Ramos (cell line): Measurements from ENCODE around the gene SLC6A19.

Source experiments
- in situ Hi-C: fragments of 300-500 bp; cut with MboI; formaldehyde crosslinking; loops from one replicate; pipeline ENCODE4 v1.14.3; 2022; ENCODE audit warnings: low sequenced_read_pairs; ENCODE audit not compliant: unreplicated experiment

The SLC6A19 gene

DNA sequence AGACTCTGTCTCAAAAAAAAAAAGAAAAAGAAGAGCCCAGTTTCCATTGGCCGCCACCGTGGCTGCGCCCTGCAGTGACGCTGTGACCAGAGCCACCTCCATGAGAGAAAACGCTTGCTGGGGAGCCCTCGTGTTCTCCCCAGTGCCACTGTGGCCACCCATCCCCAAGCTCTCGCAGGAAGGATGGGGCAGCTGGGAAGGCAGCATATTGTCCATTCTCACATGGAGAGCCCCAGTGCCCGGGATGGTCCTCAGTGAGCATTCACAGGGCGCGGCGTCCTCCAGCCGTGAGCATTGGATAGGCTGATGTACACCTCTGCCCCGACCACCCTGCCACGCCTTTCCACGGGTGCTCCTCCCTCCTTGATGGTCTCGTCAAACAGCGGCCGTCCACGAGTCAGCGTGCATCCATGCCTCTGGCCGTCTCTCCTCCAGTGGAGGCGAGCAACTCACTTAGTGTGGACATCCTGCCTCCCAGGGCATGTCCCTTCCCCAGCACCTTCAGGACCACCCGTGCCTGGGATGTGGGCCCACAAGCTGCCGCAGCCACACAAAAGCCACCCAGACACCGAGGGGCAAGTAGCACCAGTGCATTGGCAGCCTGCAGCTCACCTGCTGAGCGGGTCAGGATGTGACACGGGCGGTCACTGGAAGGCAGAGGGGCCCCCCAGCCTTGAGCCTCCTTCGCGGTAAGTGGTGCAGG is 23.4 kb upstream of the SLC6A19 start:
- in situ Hi-C loops: no loop called here

DNA sequence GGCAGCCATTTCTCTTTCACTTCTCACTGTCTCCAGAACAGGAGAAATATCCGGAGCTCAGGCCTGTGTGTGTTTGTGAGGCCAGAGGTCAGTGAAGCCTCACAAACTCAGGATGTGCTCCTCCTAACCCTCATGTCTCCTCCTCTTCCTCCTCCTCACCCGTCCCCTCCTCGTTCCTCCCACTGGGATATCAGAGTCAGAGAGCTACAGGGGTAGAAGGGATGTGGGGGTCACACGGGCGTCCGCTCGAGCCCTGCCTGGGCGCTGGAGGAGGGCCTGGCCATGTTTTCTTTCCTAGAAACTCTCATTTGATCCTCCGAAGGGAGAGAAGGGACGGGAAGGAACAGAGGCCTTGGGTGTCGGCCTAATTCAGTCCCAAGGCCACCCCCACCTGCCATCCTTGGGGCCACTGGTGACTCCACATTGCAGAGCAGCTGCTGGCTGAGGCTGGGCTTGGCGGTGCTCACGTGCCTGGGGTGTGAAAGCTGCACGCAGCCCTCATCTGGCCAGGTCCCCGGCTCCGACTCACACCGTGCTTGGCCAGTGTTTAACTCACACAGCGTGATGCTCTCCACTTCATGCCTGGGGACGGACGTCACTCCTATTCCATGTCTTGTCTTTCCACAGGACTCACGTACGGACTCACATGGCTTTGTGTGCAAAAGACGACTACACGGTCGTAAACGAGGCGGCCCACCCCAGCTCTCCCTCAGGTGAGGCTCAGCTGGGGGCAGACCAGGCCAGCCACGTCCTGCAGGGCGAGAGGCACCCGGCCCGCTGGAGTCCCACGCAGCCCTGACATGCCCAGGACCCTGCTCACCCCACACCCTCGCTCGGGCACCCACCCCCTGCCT is 22.6 kb upstream of the SLC6A19 start:
- in situ Hi-C loops: no loop called here

DNA sequence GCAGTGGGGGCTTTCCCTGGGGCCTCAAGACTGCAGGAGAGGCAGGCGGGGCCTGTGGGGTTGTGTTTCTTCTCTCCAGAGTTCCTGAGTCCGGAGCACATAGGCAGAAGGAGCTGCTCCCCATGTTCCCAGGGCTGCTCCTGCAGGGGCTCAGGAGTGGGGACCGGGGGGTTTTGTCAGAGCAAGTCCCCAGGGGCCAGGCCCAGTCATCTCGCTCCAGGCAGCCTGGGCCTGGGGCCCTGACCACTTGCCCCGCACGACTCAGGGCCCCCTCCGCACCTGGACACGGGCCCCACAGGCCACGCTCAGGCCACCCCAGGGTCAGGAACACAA is 22.0 kb upstream of the SLC6A19 start:
- in situ Hi-C loops: no loop called here

GRCh38 chr5:1180096-1180495 is 21.3 kb upstream of the SLC6A19 start:
- in situ Hi-C loops: no loop called here

- in situ Hi-C loops: no loop called here
These were observed 20.5 kb upstream of the SLC6A19 start for GRCh38 chr5:1180841-1181271.

- in situ Hi-C loops: no loop called here
These were observed 19.7 kb upstream of the SLC6A19 start for GRCh38 chr5:1181451-1182359.

GRCh38 chr5:1182360-1182632 is 19.1 kb upstream of the SLC6A19 start:
- in situ Hi-C loops: no loop called here

DNA sequence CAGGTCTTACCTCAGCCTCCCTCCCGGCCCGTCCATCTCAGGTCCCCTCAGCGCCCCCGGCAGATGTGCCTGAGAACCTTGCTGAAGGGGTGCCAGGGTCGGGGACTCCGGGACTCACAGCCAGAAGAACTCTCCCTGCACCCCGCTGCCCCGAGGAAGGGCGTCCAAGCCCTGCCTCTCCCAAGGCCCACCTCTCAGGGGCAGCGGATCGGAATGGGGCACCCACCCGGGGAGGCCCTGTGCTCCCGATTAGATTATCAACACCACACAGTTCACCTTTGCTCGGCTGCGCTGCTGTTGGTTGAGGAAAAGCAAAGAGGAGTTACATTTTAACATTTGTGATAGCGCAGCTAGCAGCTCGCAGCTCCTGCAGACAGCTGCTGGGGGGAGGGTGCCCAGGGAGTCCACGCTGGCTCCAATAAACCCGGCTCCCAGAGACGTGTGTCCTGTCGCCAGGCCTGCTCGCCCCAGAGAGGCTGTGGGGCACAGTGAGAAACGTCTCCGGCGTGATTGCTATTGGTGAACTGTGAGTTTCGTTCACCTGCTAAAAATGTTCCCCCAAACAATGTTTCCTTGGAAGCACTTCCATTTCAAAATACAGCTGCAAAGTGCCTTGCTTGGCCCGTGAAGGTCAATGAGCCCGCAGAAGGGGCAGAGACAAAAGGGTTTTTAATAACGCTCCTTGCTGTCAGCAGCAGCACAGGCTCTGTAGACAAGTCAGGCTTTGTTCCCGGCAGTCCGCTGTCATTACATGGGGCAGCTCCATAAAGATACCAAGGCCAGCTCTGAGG is 18.6 kb upstream of the SLC6A19 start:
- in situ Hi-C loops: no loop called here

DNA sequence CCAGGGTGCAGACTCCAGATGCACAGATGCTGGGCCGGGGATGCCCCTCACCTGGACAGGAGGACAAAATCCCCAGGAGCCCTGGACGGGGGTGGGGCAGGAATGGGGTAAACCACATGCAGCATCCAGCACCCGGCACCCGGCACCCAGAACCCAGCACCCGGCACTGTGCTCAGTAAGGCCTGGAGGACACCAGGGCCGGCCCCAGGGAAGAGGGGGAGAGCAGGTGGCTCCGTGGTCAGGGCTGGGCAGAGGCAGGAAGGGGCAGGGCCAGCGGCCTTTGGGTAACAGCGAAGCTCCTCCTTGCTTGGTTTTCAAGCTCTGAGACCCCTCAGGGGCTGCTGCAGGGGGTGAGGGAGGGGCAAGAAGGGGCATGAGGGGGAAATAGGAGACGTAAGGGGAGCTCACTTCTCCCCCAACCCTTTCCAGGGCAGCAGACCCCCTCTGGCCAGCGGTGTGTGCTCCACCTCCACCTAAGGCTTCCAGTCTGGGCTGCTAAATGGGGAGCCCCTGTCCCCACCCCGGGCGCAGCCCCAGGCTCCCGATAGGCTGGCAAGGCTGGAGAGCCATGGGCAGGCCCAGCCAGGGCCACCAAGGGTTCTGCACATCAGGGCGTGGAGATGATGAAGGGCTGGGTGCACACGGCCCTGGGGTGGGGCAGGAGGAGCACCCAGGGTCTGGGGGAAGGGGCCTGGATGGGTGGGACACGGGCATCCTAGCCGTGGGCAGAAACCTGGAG is 17.8 kb upstream of the SLC6A19 start:
- in situ Hi-C loops: no loop called here

DNA sequence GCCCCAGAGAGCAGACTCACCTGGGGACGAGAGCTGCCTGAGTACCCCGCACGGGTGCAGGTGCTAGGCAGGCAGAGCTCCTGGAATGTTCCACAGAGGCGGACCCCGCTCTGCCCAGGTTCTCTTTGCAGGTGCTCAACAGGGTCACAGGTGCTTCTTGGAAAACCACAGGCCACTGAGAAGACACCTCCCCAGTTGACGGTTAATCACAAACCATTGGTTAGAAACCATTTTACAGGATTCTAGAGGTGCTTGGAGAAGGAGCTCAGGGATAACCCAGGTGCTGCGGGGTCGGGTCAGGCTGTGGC is 17.3 kb upstream of the SLC6A19 start:
- in situ Hi-C loops: no loop called here

DNA sequence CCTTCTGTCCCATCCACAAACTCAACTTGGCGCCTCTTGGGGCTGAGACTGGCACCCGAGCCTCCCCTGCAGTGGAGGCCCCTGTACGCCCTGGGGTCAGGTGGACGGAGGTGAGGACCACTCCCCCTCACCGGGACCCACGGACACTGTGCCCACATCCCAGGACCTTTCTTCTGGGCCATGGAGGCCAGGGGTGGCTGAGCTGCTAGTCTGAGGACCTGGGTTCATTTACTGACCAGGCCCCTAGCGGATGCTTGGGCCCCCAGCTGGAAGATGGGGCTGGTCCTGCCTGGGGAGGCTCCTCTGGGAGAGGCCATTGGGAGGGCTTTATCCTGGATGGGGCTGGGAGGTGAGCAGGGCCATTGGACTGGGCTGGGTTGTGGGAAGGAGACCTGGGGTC is 16.9 kb upstream of the SLC6A19 start:
- in situ Hi-C loops: no loop called here

DNA sequence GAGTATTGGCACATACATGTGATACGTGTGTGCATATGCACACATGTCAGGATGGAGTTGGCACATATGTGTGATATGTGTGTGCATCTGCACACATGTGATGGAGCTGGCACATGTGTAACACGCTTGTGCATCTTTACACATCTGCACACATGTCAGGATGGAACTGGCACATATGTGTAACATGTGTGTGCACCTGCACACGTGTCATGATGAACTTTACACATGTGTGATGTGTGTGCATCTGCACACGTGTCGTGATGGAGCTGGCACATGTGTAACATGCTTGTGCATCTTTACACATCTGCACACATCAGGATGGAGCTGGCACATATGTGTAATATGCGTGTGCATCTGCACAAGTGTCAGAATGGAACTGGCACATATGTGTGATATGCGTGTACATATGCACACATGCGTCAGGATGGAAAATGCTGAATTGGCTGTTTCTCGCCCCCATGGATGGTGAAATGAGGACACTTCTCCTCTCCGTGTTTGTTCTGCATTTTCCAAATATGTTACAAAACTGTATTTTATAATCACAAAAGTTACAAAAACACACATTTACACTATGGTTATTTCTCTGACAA is 16.3 kb upstream of the SLC6A19 start:
- in situ Hi-C loops: no loop called here

DNA sequence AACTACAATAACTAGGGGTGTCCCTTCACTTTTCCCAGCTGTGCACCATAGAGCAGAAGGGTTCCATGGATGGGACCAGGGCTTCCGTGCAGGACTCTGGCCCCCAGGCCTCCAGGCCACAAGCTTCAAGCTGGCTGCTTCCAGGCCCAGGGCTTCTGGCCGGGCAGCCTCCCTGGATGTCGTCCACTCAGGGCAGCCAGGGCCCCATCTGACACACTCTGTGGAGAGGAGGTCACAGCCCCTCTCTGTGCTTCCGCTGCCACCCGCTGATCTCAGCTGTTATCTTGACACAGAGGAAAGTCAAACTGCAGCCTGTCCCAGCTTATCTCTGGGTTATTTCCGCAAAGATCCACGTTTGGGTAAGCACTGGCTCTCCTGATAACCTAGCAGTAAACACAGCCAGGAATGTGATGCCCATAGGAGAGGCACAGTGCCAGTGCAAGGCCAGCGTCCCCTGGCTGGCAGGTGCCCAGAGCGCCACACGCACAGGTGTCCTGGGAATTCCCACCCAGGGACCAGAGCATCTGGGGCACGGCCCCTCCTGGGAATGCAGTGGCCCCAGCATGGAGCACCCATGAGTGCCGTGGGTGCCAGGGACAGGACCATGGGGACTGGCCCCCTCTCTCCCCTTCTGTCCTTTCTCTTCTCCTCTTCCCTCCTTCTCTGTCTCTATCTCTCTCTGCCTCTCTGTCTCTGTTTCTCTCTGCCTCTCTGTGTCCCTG is 15.6 kb upstream of the SLC6A19 start:
- in situ Hi-C loops: no loop called here

GRCh38 chr5:1186351-1187233 is 14.8 kb upstream of the SLC6A19 start:
- in situ Hi-C loops: no loop called here

GRCh38 chr5:1187234-1187949 is 14.0 kb upstream of the SLC6A19 start:
- in situ Hi-C loops: no loop called here

GRCh38 chr5:1187950-1188334 is 13.5 kb upstream of the SLC6A19 start:
- in situ Hi-C loops: no loop called here

DNA sequence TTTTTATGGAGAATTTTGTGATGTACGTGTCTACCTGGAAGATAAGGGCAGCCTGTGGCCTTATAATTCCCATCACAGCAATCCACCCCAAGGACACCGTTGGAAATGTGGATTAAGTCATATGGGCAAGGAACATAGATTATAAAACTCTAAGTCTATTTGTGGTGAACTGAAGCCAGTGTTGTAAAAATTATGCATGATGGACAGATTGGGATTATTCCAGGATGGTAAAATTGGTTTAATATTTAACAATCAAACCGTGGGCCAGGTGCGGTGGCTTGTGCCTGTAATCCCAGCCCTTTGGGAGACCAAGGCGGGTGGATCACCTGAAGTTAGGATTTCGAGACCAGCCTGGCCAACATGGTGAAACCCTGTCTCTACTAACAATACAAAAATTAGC is 12.9 kb upstream of the SLC6A19 start:
- in situ Hi-C loops: no loop called here
